Measurements from ENCODE around the gene FAM50B. TPM values are rescaled to one million over a fixed set of nuclear protein-coding genes. Genes with fewer than 3 reads are reported as not detected.

Gene FAM50B
- total and polyA plus RNA-seq, 7 experiments from 2014 or later = 3.4 to 22.9 (median 12.0) TPM

DNA sequence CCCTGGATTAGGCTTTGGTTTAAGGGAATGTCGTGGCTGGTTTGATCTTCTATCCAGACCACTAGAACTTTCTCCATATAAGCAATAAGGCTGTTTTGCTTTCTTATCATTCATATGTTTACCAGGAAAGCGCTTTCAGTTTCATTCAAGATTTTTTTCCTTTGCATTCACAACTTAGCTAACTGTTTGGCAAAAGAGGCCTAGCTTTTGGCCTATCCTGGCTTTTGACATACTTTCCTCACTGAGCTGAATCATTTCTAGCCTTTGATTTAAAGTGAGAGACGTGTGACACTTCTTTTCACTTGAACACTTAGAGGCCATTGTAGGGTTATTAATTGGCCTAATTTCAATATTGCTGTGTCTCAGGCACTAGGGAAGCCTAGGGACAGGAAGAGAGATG is 1.7 kb upstream of the FAM50B start:
- peak overlapping the region in 3 of 9 donors; percentile 32 to 87 (median 67) for H3K27ac Mint-ChIP-seq
- intact Hi-C loops (cut with micrococcal nuclease) = loop anchor here in 1 of 2 donors (5.0 kb wide), 2 partner anchors 70 to 310 kb away; no protein-coding TSS in a partner anchor
- ChIA-PET POLR2A (no interaction called here), CTCF (interaction anchor here (0.9 to 1.2 kb wide), 2 partner anchors 104 to 111 kb away, joined by 3 read pairs; no protein-coding TSS in a partner anchor)
- H3K9me3 Mint-ChIP-seq = peaks cover 0 to 7% (median 0%) of the 10 kb centered on the region in 11 donors
- ATAC-seq = no peak
- H3K4me3 Mint-ChIP-seq = peak overlapping the region in 3 of 10 donors; percentile 0 to 68 (median 59)
- peaks cover 0 to 6% of the 10 kb centered on the region in 2 donors for H3K4me1 ChIP-seq (ENCODE audit: control insufficient read depth in 2 of 2, insufficient read depth in 2 of 2, low read length in 2 of 2)
- H3K27me3 Mint-ChIP-seq = peaks cover 0 to 9% (median 0%) of the 10 kb centered on the region in 5 donors
- H3K4me3 ChIP-seq (ENCODE audit: low read length) = no peak overlapping the region
- H3K27me3 ChIP-seq (ENCODE audit: control insufficient read depth in 2 of 2, insufficient read depth in 2 of 2, low read length in 2 of 2) = no peaks in the 10 kb centered on the region
- H3K9me3 ChIP-seq (ENCODE audit: control insufficient read depth in 2 of 3, low read length in 3 of 3) = peaks cover 0 to 6% (median 0%) of the 10 kb centered on the region in 3 experiments
- peaks cover 0 to 26% (median 16%) of the 10 kb centered on the region in 7 donors for H3K4me1 Mint-ChIP-seq
- no peaks in the 10 kb centered on the region for H3K36me3 ChIP-seq (ENCODE audit: control insufficient read depth in 2 of 3, insufficient read depth in 3 of 3, low read length in 3 of 3)
- H3K27ac ChIP-seq (ENCODE audit: low read depth, low read length) = no peak overlapping the region
- no peak for DNase-seq
- H3K36me3 Mint-ChIP-seq = peaks cover 0 to 4% (median 0%) of the 10 kb centered on the region in 5 donors

DNA sequence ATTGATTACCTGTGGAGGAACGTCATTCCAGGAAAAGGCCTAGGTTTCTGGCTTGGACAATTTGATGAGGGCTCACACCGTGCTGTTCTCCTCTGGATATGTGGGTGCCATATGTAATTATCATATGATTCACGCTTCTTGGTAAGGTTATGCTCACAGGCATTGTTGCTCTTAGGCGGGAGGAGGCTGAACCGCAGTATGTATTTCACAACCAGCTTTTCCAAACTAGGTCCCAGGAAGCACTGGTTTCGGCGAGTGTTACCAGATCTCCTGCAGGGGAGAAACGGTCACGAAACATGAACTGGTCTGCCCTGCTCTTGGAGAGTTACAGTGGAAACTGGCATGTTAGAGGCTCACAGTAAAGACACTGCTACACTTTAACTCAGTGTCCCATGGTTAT is 793 bp upstream of the FAM50B start:
- Histone ChIP-seq H3K27me3 (ENCODE audit: control insufficient read depth in 2 of 2, insufficient read depth in 2 of 2, low read length in 2 of 2) (no peaks in the 10 kb centered on the region), H3K9me3 (ENCODE audit: control insufficient read depth in 2 of 3, low read length in 3 of 3) (peaks cover 0 to 6% (median 0%) of the 10 kb centered on the region in 3 experiments), H3K4me3 (ENCODE audit: low read length) (peak overlapping the region; percentile 72), H3K27ac (ENCODE audit: low read depth, low read length) (peak overlapping the region; percentile 15), H3K4me1 (ENCODE audit: control insufficient read depth in 2 of 2, insufficient read depth in 2 of 2, low read length in 2 of 2) (peaks cover 0 to 6% of the 10 kb centered on the region in 2 donors), H3K36me3 (ENCODE audit: control insufficient read depth in 2 of 3, insufficient read depth in 3 of 3, low read length in 3 of 3) (no peaks in the 10 kb centered on the region)
- Mint-ChIP-seq H3K9me3 (peaks cover 0 to 11% (median 2%) of the 10 kb centered on the region in 11 donors), H3K4me3 (peak overlapping the region; percentile 68 to 89 (median 80)), H3K27me3 (peaks cover 0 to 7% (median 0%) of the 10 kb centered on the region in 5 donors), H3K36me3 (peaks cover 0 to 8% (median 0%) of the 10 kb centered on the region in 5 donors), H3K4me1 (peaks cover 0 to 26% (median 16%) of the 10 kb centered on the region in 7 donors), H3K27ac (peak overlapping the region in 8 of 9 donors; percentile 21 to 95 (median 77))
- intact Hi-C loops (cut with micrococcal nuclease) = loop anchor here (2.0 to 5.0 kb wide), 6 partner anchors 69 to 780 kb away; partner anchors contain the start of genes ECI2 (in 1 of the 2) and RIPK1 (in 1 of the 2)
- ChIA-PET CTCF (interaction anchor here (0.6 to 2.5 kb wide), 15 partner anchors 8 to 1078 kb away, joined by 3 to 16 read pairs (median 3); a partner anchor contains a TSS), POLR2A (interaction anchor here (0.8 to 2.5 kb wide), 10 partner anchors 8 to 589 kb away, joined by 3 to 12 read pairs (median 3); a partner anchor contains a TSS)
- ATAC-seq (no peak), DNase-seq (no peak)

DNA sequence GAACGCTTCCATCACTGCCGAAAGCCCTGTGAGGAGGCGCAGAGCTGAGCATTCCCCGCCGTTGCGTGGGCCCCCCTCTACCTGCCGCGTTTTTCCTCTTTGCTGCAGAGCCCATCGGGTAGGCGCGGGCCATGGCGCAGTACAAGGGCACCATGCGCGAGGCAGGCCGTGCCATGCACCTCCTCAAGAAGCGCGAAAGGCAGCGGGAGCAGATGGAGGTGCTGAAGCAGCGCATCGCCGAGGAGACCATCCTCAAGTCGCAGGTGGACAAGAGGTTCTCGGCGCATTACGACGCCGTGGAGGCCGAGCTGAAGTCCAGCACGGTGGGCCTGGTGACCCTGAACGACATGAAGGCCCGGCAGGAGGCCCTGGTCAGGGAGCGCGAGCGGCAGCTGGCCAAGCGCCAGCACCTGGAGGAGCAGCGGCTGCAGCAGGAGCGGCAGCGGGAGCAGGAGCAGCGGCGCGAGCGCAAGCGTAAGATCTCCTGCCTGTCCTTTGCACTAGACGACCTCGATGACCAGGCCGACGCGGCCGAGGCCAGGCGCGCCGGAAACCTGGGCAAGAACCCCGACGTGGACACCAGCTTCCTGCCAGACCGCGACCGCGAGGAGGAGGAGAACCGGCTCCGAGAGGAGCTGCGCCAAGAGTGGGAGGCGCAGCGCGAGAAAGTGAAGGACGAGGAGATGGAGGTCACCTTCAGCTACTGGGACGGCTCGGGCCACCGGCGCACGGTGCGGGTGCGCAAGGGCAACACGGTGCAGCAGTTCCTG is 693 bp downstream of the FAM50B start:
- DNase-seq = no peak
- H3K9me3 ChIP-seq (ENCODE audit: control insufficient read depth in 2 of 3, low read length in 3 of 3) = peaks cover 0 to 6% (median 0%) of the 10 kb centered on the region in 3 experiments
- intact Hi-C loops (cut with micrococcal nuclease) = loop anchor here (1.0 to 5.0 kb wide), 16 partner anchors 18 to 781 kb away; partner anchors contain the start of genes ECI2 (in 2 of the 2) and RIPK1 (in 1 of the 2)
- Mint-ChIP-seq H3K4me3 (peak overlapping the region; percentile 68 to 89 (median 78)), H3K9me3 (peaks cover 0 to 12% (median 3%) of the 10 kb centered on the region in 11 donors), H3K4me1 (peaks cover 0 to 26% (median 16%) of the 10 kb centered on the region in 7 donors), H3K27ac (peak overlapping the region in 8 of 9 donors; percentile 51 to 89 (median 80)), H3K36me3 (peaks cover 0 to 9% (median 3%) of the 10 kb centered on the region in 5 donors), H3K27me3 (peaks cover 0 to 3% (median 0%) of the 10 kb centered on the region in 5 donors)
- H3K36me3 ChIP-seq (ENCODE audit: control insufficient read depth in 2 of 3, insufficient read depth in 3 of 3, low read length in 3 of 3) = no peaks in the 10 kb centered on the region
- CTCF ChIA-PET = interaction anchor here (0.7 to 2.5 kb wide), 16 partner anchors 12 to 286 kb away, joined by 3 to 16 read pairs (median 4); a partner anchor contains a TSS
- peak overlapping the region; percentile 72 for H3K4me3 ChIP-seq (ENCODE audit: low read length)
- H3K27me3 ChIP-seq (ENCODE audit: control insufficient read depth in 2 of 2, insufficient read depth in 2 of 2, low read length in 2 of 2) = no peaks in the 10 kb centered on the region
- H3K4me1 ChIP-seq (ENCODE audit: control insufficient read depth in 2 of 2, insufficient read depth in 2 of 2, low read length in 2 of 2) = peaks cover 0 to 6% of the 10 kb centered on the region in 2 donors
- ATAC-seq = peak; percentile 5
- POLR2A ChIA-PET = interaction anchor here (0.6 to 2.5 kb wide), 10 partner anchors 10 to 590 kb away, joined by 3 to 12 read pairs (median 3); a partner anchor contains a TSS
- H3K27ac ChIP-seq (ENCODE audit: low read depth, low read length) = peak overlapping the region; percentile 59

DNA sequence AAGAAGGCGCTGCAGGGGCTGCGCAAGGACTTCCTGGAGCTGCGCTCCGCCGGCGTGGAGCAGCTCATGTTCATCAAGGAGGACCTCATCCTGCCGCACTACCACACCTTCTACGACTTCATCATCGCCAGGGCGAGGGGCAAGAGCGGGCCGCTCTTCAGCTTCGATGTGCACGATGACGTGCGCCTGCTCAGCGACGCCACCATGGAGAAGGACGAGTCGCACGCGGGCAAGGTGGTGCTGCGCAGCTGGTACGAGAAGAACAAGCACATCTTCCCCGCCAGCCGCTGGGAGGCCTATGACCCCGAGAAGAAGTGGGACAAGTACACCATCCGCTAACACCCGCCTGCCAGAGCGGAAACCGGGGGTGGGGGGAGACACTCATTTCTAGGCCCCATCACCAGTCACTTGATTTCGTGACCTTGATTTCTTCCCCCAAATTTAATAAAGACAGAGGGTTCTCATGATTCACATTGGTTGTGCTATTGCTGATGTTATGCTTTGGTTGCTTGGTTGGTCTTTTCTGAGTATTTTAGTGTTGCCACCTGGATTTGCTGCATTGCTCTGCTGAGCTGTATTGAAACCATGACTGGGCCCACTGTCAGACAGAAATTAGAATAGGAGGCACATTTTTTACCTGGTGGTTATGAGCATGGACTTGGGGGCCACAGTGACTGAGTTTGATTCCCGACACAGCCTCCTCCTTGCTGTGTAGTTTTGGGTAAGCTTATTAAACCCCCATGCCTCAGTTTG is 1.5 kb downstream of the FAM50B start:
- H3K27ac ChIP-seq (ENCODE audit: low read depth, low read length) = no peak overlapping the region
- Mint-ChIP-seq H3K9me3 (peaks cover 0 to 12% (median 3%) of the 10 kb centered on the region in 11 donors), H3K27ac (peak overlapping the region in 1 of 9 donors; percentile 3), H3K4me1 (peaks cover 0 to 26% (median 16%) of the 10 kb centered on the region in 7 donors), H3K36me3 (peaks cover 0 to 9% (median 3%) of the 10 kb centered on the region in 5 donors), H3K4me3 (peak overlapping the region in 8 of 10 donors; percentile 16 to 63 (median 40)), H3K27me3 (peaks cover 0 to 3% (median 0%) of the 10 kb centered on the region in 5 donors)
- no peak overlapping the region for H3K4me3 ChIP-seq (ENCODE audit: low read length)
- H3K27me3 ChIP-seq (ENCODE audit: control insufficient read depth in 2 of 2, insufficient read depth in 2 of 2, low read length in 2 of 2) = no peaks in the 10 kb centered on the region
- peaks cover 0 to 6% of the 10 kb centered on the region in 2 donors for H3K4me1 ChIP-seq (ENCODE audit: control insufficient read depth in 2 of 2, insufficient read depth in 2 of 2, low read length in 2 of 2)
- H3K9me3 ChIP-seq (ENCODE audit: control insufficient read depth in 2 of 3, low read length in 3 of 3) = peaks cover 0 to 6% (median 0%) of the 10 kb centered on the region in 3 experiments
- no peaks in the 10 kb centered on the region for H3K36me3 ChIP-seq (ENCODE audit: control insufficient read depth in 2 of 3, insufficient read depth in 3 of 3, low read length in 3 of 3)
- intact Hi-C loops (cut with micrococcal nuclease) = no loop called here
- ATAC-seq (no peak), DNase-seq (no peak)
- ChIA-PET CTCF (interaction anchor here (0.7 to 2.5 kb wide), 5 partner anchors 13 to 158 kb away, joined by 3 to 16 read pairs (median 4); no protein-coding TSS in a partner anchor), POLR2A (interaction anchor here (0.6 to 2.5 kb wide), 2 partner anchors 34 to 171 kb away, joined by 3 to 12 read pairs; a partner anchor contains a TSS)

DNA sequence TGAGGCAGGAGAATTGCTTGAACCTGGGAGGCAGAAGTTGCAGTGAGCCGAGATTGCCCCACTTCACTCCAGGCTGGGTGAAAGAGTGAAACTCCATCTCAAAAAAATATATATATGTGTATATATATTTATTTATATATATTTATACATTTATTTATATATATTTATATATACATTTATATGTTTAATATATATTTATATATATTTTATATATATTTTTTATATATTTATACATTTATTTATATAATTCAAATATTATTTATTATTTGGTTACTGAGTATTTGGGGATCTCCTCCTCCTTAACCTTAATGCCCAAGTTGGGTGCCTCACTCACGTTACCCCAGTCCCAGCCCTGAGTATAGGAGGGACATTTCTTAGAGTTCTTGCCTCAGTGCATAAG is 2.7 kb downstream of the FAM50B start:
- ATAC-seq (no peak), DNase-seq (no peak)
- Histone ChIP-seq H3K27ac (ENCODE audit: low read depth, low read length) (no peak overlapping the region), H3K4me1 (ENCODE audit: control insufficient read depth in 2 of 2, insufficient read depth in 2 of 2, low read length in 2 of 2) (peaks cover 0 to 6% of the 10 kb centered on the region in 2 donors), H3K9me3 (ENCODE audit: control insufficient read depth in 2 of 3, low read length in 3 of 3) (peaks cover 0 to 6% (median 0%) of the 10 kb centered on the region in 3 experiments), H3K27me3 (ENCODE audit: control insufficient read depth in 2 of 2, insufficient read depth in 2 of 2, low read length in 2 of 2) (no peaks in the 10 kb centered on the region), H3K36me3 (ENCODE audit: control insufficient read depth in 2 of 3, insufficient read depth in 3 of 3, low read length in 3 of 3) (no peaks in the 10 kb centered on the region), H3K4me3 (ENCODE audit: low read length) (no peak overlapping the region)
- peaks cover 0 to 9% (median 3%) of the 10 kb centered on the region in 5 donors for H3K36me3 Mint-ChIP-seq
- H3K27me3 Mint-ChIP-seq = peaks cover 0 to 3% (median 0%) of the 10 kb centered on the region in 5 donors
- H3K4me1 Mint-ChIP-seq = peaks cover 0 to 24% (median 16%) of the 10 kb centered on the region in 7 donors
- POLR2A ChIA-PET = no interaction called here
- H3K9me3 Mint-ChIP-seq = peaks cover 0 to 12% (median 3%) of the 10 kb centered on the region in 11 donors
- H3K4me3 Mint-ChIP-seq = no peak overlapping the region
- intact Hi-C loops (cut with micrococcal nuclease) = no loop called here
- CTCF ChIA-PET = interaction anchor here (1.1 kb wide), 1 partner anchor 109 kb away, joined by 3 read pairs; no protein-coding TSS in a partner anchor
- no peak overlapping the region for H3K27ac Mint-ChIP-seq

Data from naive thymus-derived CD4-positive, alpha-beta T cell (primary cell).